Large intestine (tissue), 3 donors: ENCODE data around the gene INTS11. TPM values are rescaled to one million over a fixed set of nuclear protein-coding genes. Genes with fewer than 3 reads are reported as not detected.

Experiments used
- DNase-seq, 2 donors: peaks; one replicate each; pipeline versions ENCODE4 v3.0.0 to v3.0.0-alpha.2; 2013
- H3K27ac ChIP-seq: one replicate; pipeline ENCODE4 v1.5.1; 2013; ENCODE audit warnings: low read length
- H3K27me3 ChIP-seq: 2 replicates; pipeline ENCODE4 v1.6.1; 2013; ENCODE audit warnings: low read length; ENCODE audit not compliant: control insufficient read depth, insufficient read depth
- H3K36me3 ChIP-seq: 2 replicates; pipeline ENCODE4 v1.6.1; 2013; ENCODE audit warnings: low read length; ENCODE audit not compliant: control insufficient read depth, insufficient read depth
- H3K4me1 ChIP-seq: one replicate; pipeline ENCODE4 v1.6.1; 2013; ENCODE audit warnings: low read length; ENCODE audit not compliant: control insufficient read depth, insufficient read depth
- H3K4me3 ChIP-seq: one replicate; pipeline ENCODE4 v1.5.1; 2013; ENCODE audit warnings: low read length
- H3K9me3 ChIP-seq: one replicate; pipeline ENCODE4 v1.6.1; 2013; ENCODE audit warnings: mild to moderate bottlenecking, low read depth, low read length, moderate library complexity; ENCODE audit not compliant: control insufficient read depth
- WGBS: methylation state at CpG from one replicate; pipeline ENCODE4 v1.1.5; 2013; ENCODE audit warnings: low lambda C conversion rate; ENCODE audit not compliant: insufficient coverage; 5-methylcytosine and 5-hydroxymethylcytosine counted together
- polyA plus RNA-seq: library from polyadenylated mRNA; unstranded; fragments of 120-200 nt; gene quantifications from one replicate; pipeline ENCODE4 v1.2.1, GENCODE V29; 2013

The INTS11 gene
- polyA plus RNA-seq, 1 donor, result 147 TPM

DNA sequence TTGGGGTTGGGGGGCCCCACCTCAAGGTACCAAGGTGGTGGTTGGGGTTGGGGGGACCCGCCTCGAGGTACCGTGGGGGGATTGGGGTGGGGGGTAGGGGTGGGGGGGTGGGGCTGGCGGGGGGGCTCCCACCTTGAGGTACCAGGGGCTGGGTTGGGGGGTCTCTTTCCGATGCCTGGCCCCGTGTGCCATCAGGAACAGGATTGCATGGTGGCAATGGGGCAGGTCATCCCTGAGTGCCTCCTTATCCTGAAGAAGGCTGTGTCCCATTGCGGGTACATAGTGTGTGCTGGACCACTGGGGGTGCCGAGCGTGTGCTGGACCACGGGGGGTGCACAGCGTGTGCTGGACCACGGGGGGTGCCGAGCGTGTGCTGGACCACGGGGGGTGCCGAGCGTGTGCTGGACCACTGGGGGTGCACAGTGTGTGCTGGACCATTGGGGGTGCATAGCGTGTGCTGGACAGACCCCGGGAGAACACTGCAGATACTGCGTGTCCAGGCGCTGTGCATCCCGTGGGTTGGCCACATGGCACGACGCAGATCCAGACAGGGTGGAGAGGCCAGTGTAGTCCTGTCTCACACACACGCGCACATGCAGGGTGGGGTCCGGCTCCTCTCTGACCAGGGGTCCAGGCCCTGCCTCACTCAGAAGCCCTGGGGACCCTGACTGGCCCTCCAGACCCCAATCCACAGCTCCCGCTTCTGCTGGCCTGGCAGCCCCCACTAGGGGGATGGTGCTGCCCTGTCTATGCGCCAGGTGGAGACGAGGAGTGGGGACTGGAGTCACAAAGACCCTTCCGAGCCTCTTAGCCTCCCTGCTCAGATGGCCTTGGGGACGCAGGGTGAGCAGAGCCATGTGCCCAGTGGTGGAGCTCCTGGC is 40.0 kb downstream of the INTS11 start:
- Histone ChIP-seq H3K9me3 (peaks cover 3% of the 10 kb centered on the region), H3K27ac (no peak overlapping the region), H3K4me1 (peaks cover 18% of the 10 kb centered on the region), H3K4me3 (no peak overlapping the region), H3K36me3 (no peaks in the 10 kb centered on the region), H3K27me3 (peaks cover 22% of the 10 kb centered on the region)
- no CpG with 5 or more reads among the region's 32 CpGs for WGBS
- no peak for DNase-seq

GRCh38 chr1:1283821-1284220 is 40.6 kb downstream of the INTS11 start:
- no CpG with 5 or more reads among the region's 9 CpGs for WGBS
- Histone ChIP-seq H3K27me3 (peaks cover 22% of the 10 kb centered on the region), H3K4me3 (no peak overlapping the region), H3K4me1 (peaks cover 21% of the 10 kb centered on the region), H3K9me3 (peaks cover 6% of the 10 kb centered on the region), H3K36me3 (no peaks in the 10 kb centered on the region), H3K27ac (no peak overlapping the region)
- DNase-seq, result no peak

DNA sequence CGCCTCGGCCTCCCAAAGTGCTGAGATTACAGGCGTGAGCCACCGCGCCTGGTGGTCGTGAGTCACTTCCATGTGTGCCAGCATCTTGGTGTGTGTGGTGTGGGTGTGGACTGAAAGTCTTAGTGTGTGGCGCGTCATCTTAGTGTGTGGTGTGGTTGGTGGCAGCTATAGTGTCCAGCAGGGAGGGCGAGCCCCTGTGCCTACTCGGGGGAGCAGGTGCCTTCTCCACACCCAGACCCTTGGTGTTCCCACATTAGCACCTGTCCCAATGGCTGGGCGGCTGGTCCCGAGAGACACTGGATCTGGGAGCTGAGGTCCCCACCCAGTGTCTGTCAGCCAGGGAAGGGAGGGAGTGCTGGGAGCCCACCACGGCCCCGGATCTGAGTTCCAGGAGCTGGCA is 41.5 kb downstream of the INTS11 start:
- H3K9me3 ChIP-seq, result peaks cover 6% of the 10 kb centered on the region
- H3K36me3 ChIP-seq, result no peaks in the 10 kb centered on the region
- peaks cover 22% of the 10 kb centered on the region for H3K27me3 ChIP-seq
- no peak for DNase-seq
- peaks cover 24% of the 10 kb centered on the region for H3K4me1 ChIP-seq
- WGBS, result no CpG with 5 or more reads among the region's 14 CpGs
- no peak overlapping the region for H3K4me3 ChIP-seq
- no peak overlapping the region for H3K27ac ChIP-seq

GRCh38 chr1:1281533-1282321 is 42.7 kb downstream of the INTS11 start:
- no peaks in the 10 kb centered on the region for H3K36me3 ChIP-seq
- no CpG with 5 or more reads among the region's 26 CpGs for WGBS
- H3K27me3 ChIP-seq, result peaks cover 14% of the 10 kb centered on the region
- DNase-seq, result peak; percentile 88 to 97
- H3K4me1 ChIP-seq, result peaks cover 24% of the 10 kb centered on the region
- H3K27ac ChIP-seq, result peak overlapping the region; percentile 76
- H3K9me3 ChIP-seq, result peaks cover 6% of the 10 kb centered on the region
- H3K4me3 ChIP-seq, result no peak overlapping the region

DNA sequence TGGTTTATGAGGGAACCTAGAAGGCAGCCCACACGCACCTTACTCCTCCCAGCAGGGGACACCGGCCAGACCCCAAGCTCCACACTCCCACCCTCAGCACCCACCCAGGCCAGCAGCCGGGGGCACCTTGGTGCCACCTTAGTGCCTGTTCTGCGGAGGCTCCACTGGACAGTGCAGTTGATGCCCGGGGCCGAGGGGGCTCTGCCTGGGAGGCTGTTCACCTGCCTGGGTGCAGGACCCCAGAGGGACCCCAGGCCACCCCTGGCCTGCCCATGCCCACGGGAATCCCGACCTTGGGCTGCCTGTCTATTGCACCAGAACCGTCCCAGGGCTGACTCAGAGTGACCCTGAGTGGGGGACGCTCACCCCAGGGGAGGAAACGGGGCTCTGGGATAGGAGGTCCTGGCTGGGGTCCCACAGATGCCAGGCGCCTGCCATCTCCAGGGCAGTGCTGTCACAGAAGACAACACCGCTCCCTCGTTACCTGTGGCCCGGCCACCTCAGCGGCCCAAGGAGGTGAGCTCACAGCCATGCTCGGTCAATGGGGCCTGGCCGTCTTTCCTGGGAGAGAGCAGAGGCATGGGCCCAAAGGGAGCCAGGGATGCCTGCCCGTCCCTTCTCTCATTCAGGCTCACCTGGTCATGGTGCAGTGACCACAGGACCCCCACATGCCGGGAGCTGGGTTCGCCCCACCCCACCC is 43.5 kb downstream of the INTS11 start:
- Histone ChIP-seq H3K36me3 (no peaks in the 10 kb centered on the region), H3K4me3 (no peak overlapping the region), H3K9me3 (peaks cover 4% of the 10 kb centered on the region), H3K27me3 (peaks cover 6% of the 10 kb centered on the region), H3K4me1 (peaks cover 24% of the 10 kb centered on the region), H3K27ac (peak overlapping the region; percentile 76)
- WGBS, result no CpG with 5 or more reads among the region's 21 CpGs
- DNase-seq, result no peak

DNA sequence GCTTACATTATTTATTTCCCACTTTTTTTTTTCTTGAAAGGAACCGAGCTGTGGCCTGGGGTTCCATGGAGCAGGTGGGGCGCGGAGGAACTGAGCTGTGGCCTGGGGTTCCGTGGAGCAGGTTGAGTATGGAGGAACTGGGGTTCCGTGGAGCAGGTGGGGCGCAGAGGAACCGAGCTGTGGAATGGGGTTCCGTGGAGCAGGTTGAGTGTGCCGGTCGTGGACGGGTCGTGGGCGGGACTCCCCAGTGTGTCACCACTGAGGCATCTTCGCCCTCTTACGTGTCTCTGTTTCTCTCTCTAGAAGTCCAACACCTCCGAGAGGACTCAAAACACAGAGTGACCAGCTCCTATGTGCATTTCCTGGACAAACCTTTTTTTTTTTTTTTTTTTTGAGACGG is 45.4 kb downstream of the INTS11 start:
- Histone ChIP-seq H3K4me3 (no peak overlapping the region), H3K9me3 (peaks cover 5% of the 10 kb centered on the region), H3K27ac (no peak overlapping the region), H3K4me1 (peaks cover 31% of the 10 kb centered on the region), H3K36me3 (no peaks in the 10 kb centered on the region), H3K27me3 (no peaks in the 10 kb centered on the region)
- no CpG with 5 or more reads among the region's 17 CpGs for WGBS
- no peak for DNase-seq

- peaks cover 31% of the 10 kb centered on the region for H3K4me1 ChIP-seq
- H3K36me3 ChIP-seq, result no peaks in the 10 kb centered on the region
- no CpG with 5 or more reads among the region's 13 CpGs for WGBS
- H3K4me3 ChIP-seq, result no peak overlapping the region
- peak in 1 of 2 donors; percentile 39 for DNase-seq
- H3K27me3 ChIP-seq, result no peaks in the 10 kb centered on the region
- H3K9me3 ChIP-seq, result peaks cover 5% of the 10 kb centered on the region
- H3K27ac ChIP-seq, result no peak overlapping the region
Measured at GRCh38 chr1:1278620-1279019, 45.8 kb downstream of the INTS11 start.

- no peak overlapping the region for H3K27ac ChIP-seq
- no peaks in the 10 kb centered on the region for H3K27me3 ChIP-seq
- H3K36me3 ChIP-seq, result peaks cover 5% of the 10 kb centered on the region
- no peak for DNase-seq
- peaks cover 5% of the 10 kb centered on the region for H3K9me3 ChIP-seq
- H3K4me1 ChIP-seq, result peaks cover 25% of the 10 kb centered on the region
- WGBS, result 100% methylated on average over 1 of the region's 9 CpGs
- H3K4me3 ChIP-seq, result no peak overlapping the region
Measured at GRCh38 chr1:1275836-1276235, 48.6 kb downstream of the INTS11 start.

GRCh38 chr1:1274931-1275431 is 49.5 kb downstream of the INTS11 start:
- WGBS, result no CpG with 5 or more reads among the region's 15 CpGs
- H3K27ac ChIP-seq, result no peak overlapping the region
- peaks cover 23% of the 10 kb centered on the region for H3K4me1 ChIP-seq
- no peak for DNase-seq
- no peak overlapping the region for H3K4me3 ChIP-seq
- H3K27me3 ChIP-seq, result no peaks in the 10 kb centered on the region
- peaks cover 5% of the 10 kb centered on the region for H3K9me3 ChIP-seq
- peaks cover 5% of the 10 kb centered on the region for H3K36me3 ChIP-seq
